Stimulated activated CD8-positive, alpha-beta memory T cell treated with anti-CD3 and anti-CD28 coated beads, Interleukin-12 subunit alpha, Interleukin-12 subunit beta, amount 100 ng/mL, for 24 hours (primary cell): ENCODE data around the gene EIF3I.

Source experiments
- DNase-seq: peaks from one replicate; pipeline ENCODE4 v3.0.0-alpha.2; 2020; ENCODE audit errors: extremely low read depth

EIF3I gene

GRCh38 chr1:32266921-32267591 lies 44.8 kb downstream of the EIF3I start:
- no peak for DNase-seq

GRCh38 chr1:32269744-32270143 lies 47.5 kb downstream of the EIF3I start:
- no peak for DNase-seq

DNA sequence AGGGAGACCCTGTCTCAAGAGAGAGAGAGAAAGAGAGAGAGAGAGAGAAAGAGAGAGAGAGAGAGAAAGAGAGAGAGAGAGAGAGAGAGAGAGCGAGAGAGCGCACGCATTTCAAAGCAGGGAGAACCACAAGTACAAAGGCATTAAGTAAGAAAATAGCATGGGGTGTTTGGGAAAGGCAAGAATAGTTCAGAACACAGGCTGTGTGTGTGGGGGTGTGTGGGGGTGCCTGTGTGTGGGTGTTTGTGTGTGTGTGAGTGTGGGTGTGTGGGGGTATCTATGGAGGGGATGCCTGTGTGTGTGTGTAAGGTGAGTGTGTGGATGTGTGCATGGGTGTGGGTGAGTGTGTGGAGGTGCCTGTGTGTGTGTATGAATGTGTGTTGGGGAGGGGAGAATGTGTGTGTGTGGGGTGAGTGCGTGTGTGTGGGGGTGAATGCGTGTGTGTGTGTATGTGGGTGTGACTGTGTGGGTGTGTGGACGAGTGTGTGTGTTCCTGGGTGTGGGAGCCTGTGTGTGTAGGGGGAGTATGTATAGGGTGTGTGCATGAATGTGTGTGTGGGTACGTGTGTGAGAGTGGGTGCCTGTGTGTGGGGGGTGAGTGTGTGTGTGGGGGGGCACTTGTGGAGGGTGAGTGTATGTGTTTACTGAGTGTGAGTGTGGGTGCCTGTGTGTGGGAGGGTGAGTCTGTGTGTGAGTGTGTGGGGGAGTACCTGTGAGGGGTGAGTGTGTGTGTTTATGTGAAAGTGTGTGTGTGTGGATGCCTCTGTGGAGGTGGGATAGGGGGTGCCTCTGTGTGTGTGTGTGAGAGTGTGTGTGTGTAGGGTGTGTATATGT lies 50.6 kb downstream of the EIF3I start:
- no peak for DNase-seq

GRCh38 chr1:32273391-32274208 lies 51.4 kb downstream of the EIF3I start:
- DNase-seq: peak; percentile 69

GRCh38 chr1:32274646-32275340 lies 52.6 kb downstream of the EIF3I start:
- DNase-seq: no peak

DNA sequence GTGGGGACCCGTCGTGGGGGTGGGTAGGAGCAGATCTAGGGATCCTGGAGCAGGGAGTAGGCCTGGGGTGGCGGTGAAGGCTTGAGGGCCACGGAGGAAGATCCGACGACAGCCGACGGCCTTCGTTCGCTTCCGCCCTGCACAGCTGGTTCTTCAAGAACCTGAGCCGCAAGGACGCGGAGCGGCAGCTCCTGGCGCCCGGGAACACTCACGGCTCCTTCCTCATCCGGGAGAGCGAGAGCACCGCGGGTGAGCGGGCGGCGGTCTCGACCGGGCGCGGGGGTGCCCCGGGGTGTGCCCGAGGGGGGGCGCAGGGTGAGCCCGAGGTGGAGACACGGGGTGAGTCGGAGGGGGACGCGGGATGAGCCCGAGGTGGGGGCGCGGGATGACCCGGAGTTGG lies 53.2 kb downstream of the EIF3I start:
- no peak for DNase-seq

DNA sequence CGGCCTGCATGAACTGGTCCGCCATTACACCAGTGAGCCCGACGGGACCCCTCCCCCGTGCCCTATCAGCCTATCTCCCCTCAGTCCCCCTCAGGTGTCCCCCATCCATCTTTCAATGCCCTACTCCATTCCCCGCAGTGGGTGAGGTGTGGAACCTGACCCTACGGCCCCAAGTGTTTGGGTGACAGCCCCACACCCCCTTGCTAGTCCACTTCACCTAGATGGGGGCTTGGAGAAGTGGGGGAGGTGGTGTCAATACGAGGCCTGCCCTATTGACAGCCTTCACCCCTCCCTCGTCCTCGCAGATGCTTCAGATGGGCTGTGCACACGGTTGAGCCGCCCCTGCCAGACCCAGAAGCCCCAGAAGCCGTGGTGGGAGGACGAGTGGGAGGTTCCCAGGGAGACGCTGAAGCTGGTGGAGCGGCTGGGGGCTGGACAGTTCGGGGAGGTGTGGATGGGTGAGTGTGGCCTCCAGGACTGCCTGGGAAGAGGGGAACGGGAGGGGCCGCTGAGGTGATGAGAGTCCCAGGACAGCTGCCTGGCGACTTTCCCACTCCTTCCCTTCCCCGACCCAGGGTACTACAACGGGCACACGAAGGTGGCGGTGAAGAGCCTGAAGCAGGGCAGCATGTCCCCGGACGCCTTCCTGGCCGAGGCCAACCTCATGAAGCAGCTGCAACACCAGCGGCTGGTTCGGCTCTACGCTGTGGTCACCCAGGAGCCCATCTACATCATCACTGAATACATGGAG lies 54.0 kb downstream of the EIF3I start:
- no peak for DNase-seq
